ENCODE measurements around the gene ZSCAN1.
A peak's percentile ranks its signal among the peaks of the same experiment; 100 is the strongest.
"Not testable (repeated sequence)": the region's sequence is repeated elsewhere in the genome, so short reads cannot be mapped to it uniquely, and the experiment has no call there.

Gene ZSCAN1

DNA sequence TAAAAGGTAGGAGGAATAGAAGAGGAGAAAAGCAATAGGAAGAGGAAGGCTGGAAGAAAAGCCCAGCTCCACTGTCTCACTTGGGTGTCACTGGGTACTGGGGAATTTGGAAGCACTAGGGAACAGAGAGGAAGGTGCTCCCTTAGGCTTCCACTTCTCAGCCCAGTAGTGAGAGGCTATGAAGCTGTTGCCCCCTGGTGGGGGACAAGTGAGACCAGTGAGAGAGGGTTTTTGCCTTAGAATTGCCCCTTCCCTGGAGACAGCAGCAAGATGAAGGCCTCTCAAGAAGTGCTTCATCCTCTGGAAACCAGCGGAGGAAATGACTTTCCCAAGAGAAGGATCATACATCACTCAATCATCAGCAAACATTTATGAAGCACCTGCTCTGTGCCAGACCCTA, 26.5 kb upstream of the ZSCAN1 start:
- TF ChIP-seq, protein P1, sequence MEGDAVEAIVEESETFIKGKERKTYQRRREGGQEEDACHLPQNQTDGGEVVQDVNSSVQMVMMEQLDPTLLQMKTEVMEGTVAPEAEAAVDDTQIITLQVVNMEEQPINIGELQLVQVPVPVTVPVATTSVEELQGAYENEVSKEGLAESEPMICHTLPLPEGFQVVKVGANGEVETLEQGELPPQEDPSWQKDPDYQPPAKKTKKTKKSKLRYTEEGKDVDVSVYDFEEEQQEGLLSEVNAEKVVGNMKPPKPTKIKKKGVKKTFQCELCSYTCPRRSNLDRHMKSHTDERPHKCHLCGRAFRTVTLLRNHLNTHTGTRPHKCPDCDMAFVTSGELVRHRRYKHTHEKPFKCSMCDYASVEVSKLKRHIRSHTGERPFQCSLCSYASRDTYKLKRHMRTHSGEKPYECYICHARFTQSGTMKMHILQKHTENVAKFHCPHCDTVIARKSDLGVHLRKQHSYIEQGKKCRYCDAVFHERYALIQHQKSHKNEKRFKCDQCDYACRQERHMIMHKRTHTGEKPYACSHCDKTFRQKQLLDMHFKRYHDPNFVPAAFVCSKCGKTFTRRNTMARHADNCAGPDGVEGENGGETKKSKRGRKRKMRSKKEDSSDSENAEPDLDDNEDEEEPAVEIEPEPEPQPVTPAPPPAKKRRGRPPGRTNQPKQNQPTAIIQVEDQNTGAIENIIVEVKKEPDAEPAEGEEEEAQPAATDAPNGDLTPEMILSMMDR (IDR thresholded peaks at IDR 0.05; ENCODE audit: control insufficient read depth, insufficient read depth, low read depth, low read length, missing control alignments) = no peak
- DNase-seq (ENCODE audit: low read depth) = no peak
- no peak overlapping the region for H3K4me3 ChIP-seq (ENCODE audit: control insufficient read depth, low read depth, low read length)

DNA sequence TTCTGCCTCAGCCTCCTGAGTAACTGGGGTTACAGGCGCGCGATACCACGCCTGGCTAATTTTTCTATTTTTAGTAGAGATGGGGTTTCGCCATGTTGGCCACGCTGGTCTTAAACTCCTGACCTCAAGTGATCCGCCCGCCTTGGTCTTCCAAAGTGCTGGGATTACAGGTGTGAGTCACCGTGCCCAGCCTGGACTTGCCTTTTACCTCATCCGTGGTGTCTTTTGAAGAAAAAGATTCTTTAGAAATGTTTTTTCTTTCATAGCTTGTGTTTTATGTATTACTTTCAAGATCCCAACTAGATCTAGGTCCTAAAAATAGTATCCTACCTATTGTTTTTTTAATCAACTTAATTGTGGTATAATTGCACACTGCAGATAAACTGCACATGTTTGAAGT, 24.9 kb upstream of the ZSCAN1 start:
- DNase-seq (ENCODE audit: low read depth); H3K4me3 ChIP-seq (ENCODE audit: control insufficient read depth, low read depth, low read length): not testable (repeated sequence)

DNA sequence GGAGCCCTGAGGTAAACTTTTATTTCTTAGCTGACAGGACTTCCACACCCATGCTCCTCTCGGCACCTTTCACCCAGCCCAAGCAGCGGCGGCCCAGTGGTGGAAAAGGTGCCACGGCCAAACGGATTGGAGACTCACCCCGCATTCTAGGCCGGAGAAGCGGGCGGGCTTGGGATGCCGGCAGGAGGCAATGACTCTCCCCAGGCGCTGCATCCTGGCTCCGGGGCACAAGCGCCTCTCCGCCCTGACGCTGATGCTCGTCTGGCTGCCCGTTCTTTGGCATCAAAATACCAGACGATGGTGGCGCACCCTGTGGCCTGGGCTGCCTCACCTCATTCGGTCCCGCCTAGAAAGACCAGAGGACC, 24.5 kb upstream of the ZSCAN1 start:
- no peak overlapping the region for H3K4me3 ChIP-seq (ENCODE audit: control insufficient read depth, low read depth, low read length)
- TF ChIP-seq, protein P1 (IDR thresholded peaks at IDR 0.05; ENCODE audit: control insufficient read depth, insufficient read depth, low read depth, low read length, missing control alignments) = no peak
- no peak for DNase-seq (ENCODE audit: low read depth)

DNA sequence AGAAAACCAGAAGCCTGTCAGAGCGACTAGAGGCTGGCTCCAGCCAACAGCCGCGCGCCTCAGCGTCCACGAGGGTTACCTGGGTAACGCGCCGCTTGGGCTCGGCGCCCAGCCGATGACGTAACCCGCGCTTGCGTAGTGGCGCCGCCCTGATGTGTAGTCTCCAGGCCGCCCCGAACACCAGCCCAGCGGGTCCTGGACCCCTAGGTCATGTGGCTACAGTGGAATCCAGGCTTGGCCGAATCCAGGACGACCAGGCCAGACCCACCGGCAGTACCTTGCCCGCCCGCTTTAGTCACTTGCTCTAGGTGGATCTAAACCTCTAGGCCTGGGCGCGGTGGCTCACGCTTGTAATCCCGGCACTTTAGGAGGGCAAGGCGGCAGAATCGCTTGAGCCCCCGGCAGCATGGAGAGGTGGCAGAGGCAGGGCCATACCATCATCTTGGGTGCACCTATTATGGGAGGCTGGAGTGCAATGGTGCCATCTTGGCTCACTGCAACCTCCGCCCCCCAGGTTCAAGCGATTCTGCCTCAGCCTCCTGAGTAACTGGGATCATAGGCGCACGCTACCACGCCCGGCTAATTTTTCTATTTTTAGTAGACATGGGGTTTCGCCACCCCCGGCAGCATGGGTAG, 24.0 kb upstream of the ZSCAN1 start:
- DNase-seq (ENCODE audit: low read depth) = no peak
- H3K4me3 ChIP-seq (ENCODE audit: control insufficient read depth, low read depth, low read length) = peak overlapping the region; percentile 20
- TF ChIP-seq, protein P1 (IDR thresholded peaks at IDR 0.05; ENCODE audit: control insufficient read depth, insufficient read depth, low read depth, low read length, missing control alignments) = no peak

DNA sequence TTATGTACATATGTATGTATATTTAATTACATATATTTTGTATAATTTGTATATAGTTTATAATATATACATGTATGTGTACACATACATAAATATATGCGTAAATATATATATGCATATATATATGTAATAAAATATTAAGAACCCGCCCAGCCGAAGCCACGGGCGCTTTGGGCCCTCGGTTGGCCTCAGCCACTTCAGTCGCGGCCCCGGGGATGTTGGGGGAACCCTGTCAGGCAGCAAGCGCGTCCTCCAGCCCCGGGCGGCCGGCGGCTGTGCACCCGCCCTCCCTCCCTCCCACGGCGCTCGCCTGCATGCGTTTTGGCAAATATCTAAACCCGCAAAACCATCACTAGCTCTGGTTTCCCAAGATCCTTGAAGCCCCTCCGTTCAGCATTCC, 23.3 kb upstream of the ZSCAN1 start:
- H3K4me3 ChIP-seq (ENCODE audit: control insufficient read depth, low read depth, low read length) = no peak overlapping the region
- TF ChIP-seq, protein P1 (IDR thresholded peaks at IDR 0.05; ENCODE audit: control insufficient read depth, insufficient read depth, low read depth, low read length, missing control alignments) = no peak
- no peak for DNase-seq (ENCODE audit: low read depth)

DNA sequence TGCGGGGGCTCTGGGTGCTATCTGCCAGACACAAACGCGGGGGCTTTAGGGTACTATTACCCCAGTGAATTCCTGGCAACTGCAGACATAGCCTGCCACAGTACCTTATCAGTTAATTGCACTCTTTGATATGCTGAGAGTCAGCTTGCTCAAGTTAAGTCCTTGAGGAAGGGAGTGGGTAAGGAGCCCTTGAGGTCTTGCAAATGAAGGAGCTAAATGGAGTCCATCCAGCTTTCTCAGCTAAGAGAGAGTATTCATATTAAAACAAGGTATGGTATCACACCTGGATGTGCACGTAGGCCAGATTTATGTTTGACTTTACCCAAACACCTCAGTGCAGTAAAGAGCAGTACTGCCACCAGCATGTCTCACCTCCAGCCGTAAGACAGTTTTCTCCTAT, 19.7 kb upstream of the ZSCAN1 start:
- TF ChIP-seq, protein P1 (IDR thresholded peaks at IDR 0.05; ENCODE audit: control insufficient read depth, insufficient read depth, low read depth, low read length, missing control alignments) = no peak
- H3K4me3 ChIP-seq (ENCODE audit: control insufficient read depth, low read depth, low read length) = no peak overlapping the region
- DNase-seq (ENCODE audit: low read depth) = no peak

DNA sequence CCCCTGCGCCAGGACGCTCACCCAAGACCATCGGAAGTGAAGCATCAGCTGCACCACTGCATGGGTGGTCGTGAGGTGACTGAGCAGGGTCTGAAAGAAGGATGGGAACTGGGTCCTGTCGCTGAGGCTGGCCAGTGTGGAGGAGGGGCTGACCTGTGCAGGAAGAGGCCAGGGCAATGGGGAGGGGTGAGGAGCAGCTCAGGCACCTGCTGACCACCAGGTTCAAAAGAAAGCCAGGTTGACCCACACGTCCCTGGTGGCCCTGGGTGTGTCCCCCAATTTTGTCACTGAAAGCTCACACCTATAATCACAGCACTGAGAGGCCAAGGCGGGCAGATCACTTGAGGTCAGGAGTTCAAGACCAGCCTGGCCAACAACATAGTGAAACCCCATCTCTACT, 13.7 kb upstream of the ZSCAN1 start:
- no peak overlapping the region for H3K4me3 ChIP-seq (ENCODE audit: control insufficient read depth, low read depth, low read length)
- no peak for DNase-seq (ENCODE audit: low read depth)
- TF ChIP-seq, protein P1 (IDR thresholded peaks at IDR 0.05; ENCODE audit: control insufficient read depth, insufficient read depth, low read depth, low read length, missing control alignments) = no peak

Measured in AG09309 (cell line).